ENCODE results near the gene ZNF777.

ZNF777 gene

GRCh38 chr7:149423449-149424110, 37.3 kb downstream of the ZNF777 start:
- no peak overlapping the region for H3K27ac Mint-ChIP-seq
- no peak for DNase-seq
- no peak overlapping the region for H3K4me3 Mint-ChIP-seq
- TF ChIP-seq CTCF (IDR thresholded peaks at IDR 0.05): no peak
- no peaks in the 10 kb centered on the region for H3K9me3 Mint-ChIP-seq
- H3K27me3 Mint-ChIP-seq (ENCODE audit: low read depth, poor library complexity): peaks cover 2% of the 10 kb centered on the region
- H3K4me1 Mint-ChIP-seq: no peaks in the 10 kb centered on the region
- peaks cover 3% of the 10 kb centered on the region for H3K36me3 Mint-ChIP-seq (ENCODE audit: low read depth)

- Mint-ChIP-seq H3K4me1 (no peaks in the 10 kb centered on the region), H3K9me3 (no peaks in the 10 kb centered on the region), H3K27ac (no peak overlapping the region), H3K36me3 (ENCODE audit: low read depth) (no peaks in the 10 kb centered on the region), H3K27me3 (ENCODE audit: low read depth, poor library complexity) (peaks cover 3% of the 10 kb centered on the region), H3K4me3 (no peak overlapping the region)
- no peak for TF ChIP-seq CTCF (IDR thresholded peaks at IDR 0.05)
- DNase-seq: no peak
Observed at GRCh38 chr7:149422914-149423301, 38.0 kb downstream of the ZNF777 start.

GRCh38 chr7:149422162-149422913, 38.5 kb downstream of the ZNF777 start:
- TF ChIP-seq CTCF (IDR thresholded peaks at IDR 0.05): peak; percentile 11
- DNase-seq: peak; percentile 80
- no peaks in the 10 kb centered on the region for H3K4me1 Mint-ChIP-seq
- no peak overlapping the region for H3K27ac Mint-ChIP-seq
- H3K4me3 Mint-ChIP-seq: peak overlapping the region; percentile 80
- peaks cover 6% of the 10 kb centered on the region for H3K27me3 Mint-ChIP-seq (ENCODE audit: low read depth, poor library complexity)
- no peaks in the 10 kb centered on the region for H3K9me3 Mint-ChIP-seq
- H3K36me3 Mint-ChIP-seq (ENCODE audit: low read depth): no peaks in the 10 kb centered on the region

GRCh38 chr7:149420006-149420405, 40.9 kb downstream of the ZNF777 start:
- no peak overlapping the region for H3K27ac Mint-ChIP-seq
- H3K27me3 Mint-ChIP-seq (ENCODE audit: low read depth, poor library complexity): peaks cover 15% of the 10 kb centered on the region
- no peak overlapping the region for H3K4me3 Mint-ChIP-seq
- H3K9me3 Mint-ChIP-seq: no peaks in the 10 kb centered on the region
- DNase-seq: no peak
- peaks cover 6% of the 10 kb centered on the region for H3K4me1 Mint-ChIP-seq
- no peak for TF ChIP-seq CTCF (IDR thresholded peaks at IDR 0.05)
- H3K36me3 Mint-ChIP-seq (ENCODE audit: low read depth): no peaks in the 10 kb centered on the region

- TF ChIP-seq CTCF (IDR thresholded peaks at IDR 0.05): no peak
- DNase-seq: no peak
- H3K36me3 Mint-ChIP-seq (ENCODE audit: low read depth): no peaks in the 10 kb centered on the region
- H3K27ac Mint-ChIP-seq: no peak overlapping the region
- H3K4me1 Mint-ChIP-seq: peaks cover 16% of the 10 kb centered on the region
- H3K27me3 Mint-ChIP-seq (ENCODE audit: low read depth, poor library complexity): peaks cover 49% of the 10 kb centered on the region
- peak overlapping the region; percentile 85 for H3K4me3 Mint-ChIP-seq
- H3K9me3 Mint-ChIP-seq: peaks cover 13% of the 10 kb centered on the region
Observed at GRCh38 chr7:149415391-149416071, 45.3 kb downstream of the ZNF777 start.

Data from nephron progenitor cell (in vitro differentiated cells).